Measurements from ENCODE around the gene SCP2.

SCP2 gene

GRCh38 chr1:53069663-53070327 is 142.7 kb downstream of the SCP2 start:
- DNase-seq = no peak

DNA sequence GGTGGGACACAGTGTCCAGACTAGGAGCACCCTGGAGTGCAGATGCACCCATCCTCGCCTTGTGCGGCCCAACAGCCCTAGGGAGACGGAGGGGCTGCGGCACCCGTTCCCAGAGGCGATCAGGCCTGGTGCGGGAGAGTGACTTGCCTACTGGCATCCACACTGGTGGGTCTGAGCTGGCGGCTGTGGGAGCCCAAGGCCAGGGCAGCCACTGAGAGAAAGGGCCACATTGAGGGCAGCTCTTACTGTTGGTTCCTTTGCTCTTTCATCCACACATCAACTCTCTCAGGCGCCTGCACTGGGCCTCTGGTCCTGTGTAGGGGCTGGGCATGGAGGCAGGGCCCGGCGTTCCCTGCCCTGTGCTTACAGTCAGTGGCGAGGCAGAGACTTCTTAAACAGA is 143.5 kb downstream of the SCP2 start:
- no peak for DNase-seq

GRCh38 chr1:53071167-53071865 is 144.2 kb downstream of the SCP2 start:
- DNase-seq = no peak

DNA sequence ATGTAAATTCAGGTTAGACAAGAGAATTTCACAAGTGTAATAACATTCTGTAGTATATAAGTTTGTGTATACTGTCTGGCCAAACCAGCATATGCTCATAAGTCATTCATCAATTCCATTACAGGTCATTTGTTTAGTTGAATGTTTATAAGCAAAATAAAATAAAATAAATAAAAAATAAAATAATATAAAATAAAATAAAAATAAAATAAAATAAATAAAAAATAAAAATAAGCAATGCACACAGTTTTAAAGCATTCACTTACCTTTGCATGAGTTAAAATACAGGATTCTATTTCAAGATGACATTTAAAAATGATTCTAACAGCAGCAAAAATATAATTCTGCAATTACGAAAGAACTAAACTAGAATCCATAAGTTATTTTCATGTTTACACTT is 144.8 kb downstream of the SCP2 start:
- no peak for DNase-seq

DNA sequence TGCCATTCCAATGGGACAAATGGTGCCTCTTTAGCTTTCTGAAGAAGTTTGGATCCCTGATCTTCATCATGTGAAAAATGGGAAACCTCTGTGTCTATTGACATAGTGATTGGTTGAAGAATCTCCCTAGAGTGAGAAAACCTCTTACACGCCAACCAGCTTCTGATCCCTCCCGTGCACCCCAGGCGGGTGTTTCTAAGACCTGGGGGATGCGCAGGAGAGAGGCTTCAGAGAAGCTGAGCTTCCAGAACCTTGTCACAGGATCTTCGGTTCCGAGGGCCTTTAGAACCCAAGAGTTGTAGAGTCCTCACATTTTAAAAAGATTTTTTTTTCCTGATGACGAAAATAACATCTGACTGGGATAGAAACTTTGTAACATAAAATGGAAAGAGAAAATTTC is 146.2 kb downstream of the SCP2 start:
- no peak for DNase-seq

DNA sequence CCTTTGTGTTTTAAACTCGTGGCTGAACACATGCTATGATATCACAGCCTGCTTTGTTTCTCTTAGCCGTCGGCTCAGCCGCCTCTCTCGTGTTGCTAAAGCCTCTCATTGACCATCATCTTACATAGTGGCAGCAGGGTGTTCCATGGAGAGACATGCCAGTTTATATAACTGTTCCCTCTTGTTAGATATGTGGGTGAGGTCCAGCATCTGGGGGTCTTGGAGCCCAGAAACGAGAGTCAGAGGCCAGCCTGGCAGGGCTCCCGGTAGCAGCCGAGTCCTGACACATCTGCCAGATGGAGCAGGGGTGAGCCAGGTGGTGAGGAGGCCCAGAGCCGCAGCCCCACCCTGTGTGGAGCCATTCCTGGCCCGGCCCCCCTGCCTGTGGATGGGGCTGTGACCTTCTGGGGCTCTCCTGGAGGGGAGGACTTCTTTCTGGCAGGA is 146.8 kb downstream of the SCP2 start:
- DNase-seq = peak; percentile 80

GRCh38 chr1:53074313-53075154 is 147.5 kb downstream of the SCP2 start:
- DNase-seq = no peak

- no peak for DNase-seq
Measured at GRCh38 chr1:53075206-53075605, 148.1 kb downstream of the SCP2 start.

- DNase-seq = no peak
Measured at GRCh38 chr1:53075761-53076163, 148.7 kb downstream of the SCP2 start.

DNA sequence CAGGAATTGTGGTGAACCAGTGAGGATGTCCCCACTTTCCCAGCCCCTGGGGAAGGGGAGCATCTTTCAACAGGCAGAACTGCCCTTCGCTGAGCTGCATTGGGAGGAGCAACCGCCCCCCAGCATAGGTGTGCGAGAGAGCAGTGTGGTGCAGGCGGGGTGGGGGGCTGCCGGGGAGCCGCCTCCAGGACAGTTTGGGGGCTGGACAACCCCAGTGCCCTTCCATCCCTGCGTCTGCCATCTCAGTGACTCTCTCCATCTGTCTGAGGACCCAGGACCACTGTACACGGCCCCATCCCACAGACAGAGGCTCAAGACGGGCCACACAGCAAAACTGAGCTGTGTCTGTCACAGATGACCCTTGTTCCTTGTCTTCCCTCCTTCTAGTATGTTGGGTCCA is 149.1 kb downstream of the SCP2 start:
- DNase-seq = no peak

- no peak for DNase-seq
Measured at GRCh38 chr1:53076721-53077598, 149.9 kb downstream of the SCP2 start.

- no peak for DNase-seq
Measured at GRCh38 chr1:53077599-53077965, 150.5 kb downstream of the SCP2 start.

DNA sequence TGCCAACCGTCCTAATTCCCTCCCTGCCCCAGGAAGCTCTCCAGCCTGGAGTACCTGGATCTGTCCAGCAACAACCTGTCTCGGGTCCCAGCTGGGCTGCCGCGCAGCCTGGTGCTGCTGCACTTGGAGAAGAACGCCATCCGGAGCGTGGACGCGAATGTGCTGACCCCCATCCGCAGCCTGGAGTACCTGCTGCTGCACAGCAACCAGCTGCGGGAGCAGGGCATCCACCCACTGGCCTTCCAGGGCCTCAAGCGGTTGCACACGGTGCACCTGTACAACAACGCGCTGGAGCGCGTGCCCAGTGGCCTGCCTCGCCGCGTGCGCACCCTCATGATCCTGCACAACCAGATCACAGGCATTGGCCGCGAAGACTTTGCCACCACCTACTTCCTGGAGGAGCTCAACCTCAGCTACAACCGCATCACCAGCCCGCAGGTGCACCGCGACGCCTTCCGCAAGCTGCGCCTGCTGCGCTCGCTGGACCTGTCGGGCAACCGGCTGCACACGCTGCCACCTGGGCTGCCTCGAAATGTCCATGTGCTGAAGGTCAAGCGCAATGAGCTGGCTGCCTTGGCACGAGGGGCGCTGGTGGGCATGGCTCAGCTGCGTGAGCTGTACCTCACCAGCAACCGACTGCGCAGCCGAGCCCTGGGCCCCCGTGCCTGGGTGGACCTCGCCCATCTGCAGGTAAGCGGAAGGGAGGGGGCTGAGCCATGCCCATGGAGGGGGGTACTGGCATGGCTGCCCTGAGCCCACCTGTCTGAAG is 151.4 kb downstream of the SCP2 start:
- DNase-seq = no peak

- no peak for DNase-seq
Measured at GRCh38 chr1:53079251-53079650, 152.2 kb downstream of the SCP2 start.

DNA sequence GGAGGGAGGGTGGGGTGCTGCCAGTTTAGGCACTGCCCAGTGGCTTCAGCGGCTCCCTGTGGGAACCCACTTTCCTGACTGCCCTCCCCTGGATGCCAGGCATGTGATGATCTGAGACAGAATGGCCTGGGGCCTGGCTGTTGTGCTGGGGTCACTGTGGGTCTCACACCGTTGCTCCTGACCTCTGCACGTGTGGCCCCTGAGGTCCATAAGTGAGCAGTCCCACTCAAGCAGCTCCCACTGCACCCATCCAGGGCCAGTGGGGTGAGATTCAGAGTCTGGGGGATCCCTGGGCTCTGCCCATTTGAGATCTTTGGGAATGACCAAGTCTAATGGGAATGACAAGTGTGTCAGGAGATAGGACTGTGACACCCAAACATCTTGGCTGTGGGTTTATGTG is 153.0 kb downstream of the SCP2 start:
- DNase-seq = no peak

DNA sequence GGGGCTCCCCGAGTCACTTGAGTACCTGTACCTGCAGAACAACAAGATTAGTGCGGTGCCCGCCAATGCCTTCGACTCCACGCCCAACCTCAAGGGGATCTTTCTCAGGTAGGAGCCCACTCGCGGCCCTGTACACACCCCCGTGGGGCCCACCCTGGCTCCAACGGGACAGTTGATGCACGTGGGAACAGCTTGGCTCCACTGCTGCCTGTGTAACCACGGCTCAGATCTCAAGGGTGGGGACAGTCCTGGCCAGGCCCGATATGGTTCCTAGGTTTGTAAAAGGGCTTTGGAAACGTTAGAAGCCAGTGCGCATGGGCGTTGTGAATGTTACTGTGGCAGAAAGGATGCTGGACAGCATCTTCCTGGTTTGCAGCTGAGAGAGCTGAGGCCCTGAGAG is 153.7 kb downstream of the SCP2 start:
- DNase-seq = no peak

- DNase-seq = no peak
Measured at GRCh38 chr1:53081384-53082066, 154.4 kb downstream of the SCP2 start.

GRCh38 chr1:53082826-53083455 is 155.9 kb downstream of the SCP2 start:
- no peak for DNase-seq

- DNase-seq = no peak
Measured at GRCh38 chr1:53083636-53084588, 156.8 kb downstream of the SCP2 start.

GRCh38 chr1:53084589-53084971 is 157.5 kb downstream of the SCP2 start:
- DNase-seq = no peak

All from DMS 273 treated with DMSO at 0.1 percent for 48 hours (cell line).